ENCODE data around the gene CEP78.
"Not testable (repeated sequence)": the region's sequence is repeated elsewhere in the genome, so short reads cannot be mapped to it uniquely, and the experiment has no call there.

CEP78 gene

GRCh38 chr9:78236551-78236910 lies 656 bp downstream of the CEP78 start:
- no peak for DNase-seq (ENCODE audit: low read depth in 2 of 2)

GRCh38 chr9:78238046-78239038 lies 2.5 kb downstream of the CEP78 start:
- DNase-seq (ENCODE audit: low read depth in 2 of 2) = no peak

- no peak for DNase-seq (ENCODE audit: low read depth in 2 of 2)
Measured at GRCh38 chr9:78239506-78239905, 3.6 kb downstream of the CEP78 start.

- DNase-seq (ENCODE audit: low read depth in 2 of 2) = no peak
Measured at GRCh38 chr9:78242041-78242440, 6.2 kb downstream of the CEP78 start.

- no peak for DNase-seq (ENCODE audit: low read depth in 2 of 2)
Measured at GRCh38 chr9:78243130-78243529, 7.3 kb downstream of the CEP78 start.

GRCh38 chr9:78245401-78245800 lies 9.5 kb downstream of the CEP78 start:
- no peak for DNase-seq (ENCODE audit: low read depth in 2 of 2)

- no peak for DNase-seq (ENCODE audit: low read depth in 2 of 2)
Measured at GRCh38 chr9:78248635-78249034, 12.8 kb downstream of the CEP78 start.

- DNase-seq (ENCODE audit: low read depth in 2 of 2) = no peak
Measured at GRCh38 chr9:78249542-78249941, 13.7 kb downstream of the CEP78 start.

- DNase-seq (ENCODE audit: low read depth in 2 of 2) = no peak
Measured at GRCh38 chr9:78252616-78253015, 16.7 kb downstream of the CEP78 start.

GRCh38 chr9:78253285-78253684 lies 17.4 kb downstream of the CEP78 start:
- no peak for DNase-seq (ENCODE audit: low read depth in 2 of 2)

- no peak for DNase-seq (ENCODE audit: low read depth in 2 of 2)
Measured at GRCh38 chr9:78261403-78262001, 25.6 kb downstream of the CEP78 start.

- DNase-seq (ENCODE audit: low read depth in 2 of 2) = no peak
Measured at GRCh38 chr9:78262655-78263054, 26.8 kb downstream of the CEP78 start.

- DNase-seq (ENCODE audit: low read depth in 2 of 2) = no peak
Measured at GRCh38 chr9:78267889-78268288, 32.0 kb downstream of the CEP78 start.

- DNase-seq (ENCODE audit: low read depth in 2 of 2) = no peak
Measured at GRCh38 chr9:78269784-78270183, 33.9 kb downstream of the CEP78 start.

GRCh38 chr9:78272307-78272706 lies 36.4 kb downstream of the CEP78 start:
- DNase-seq (ENCODE audit: low read depth in 2 of 2) = no peak

- no peak for DNase-seq (ENCODE audit: low read depth in 2 of 2)
Measured at GRCh38 chr9:78273761-78274160, 37.9 kb downstream of the CEP78 start.

GRCh38 chr9:78278177-78278777 lies 42.4 kb downstream of the CEP78 start:
- no peak for DNase-seq (ENCODE audit: low read depth in 2 of 2)

GRCh38 chr9:78278801-78279200 lies 42.9 kb downstream of the CEP78 start:
- DNase-seq (ENCODE audit: low read depth in 2 of 2) = no peak

- DNase-seq (ENCODE audit: low read depth in 2 of 2) = no peak
Measured at GRCh38 chr9:78280982-78281668, 45.2 kb downstream of the CEP78 start.

GRCh38 chr9:78284181-78284580 lies 48.3 kb downstream of the CEP78 start:
- not testable (repeated sequence) for DNase-seq (ENCODE audit: low read depth in 2 of 2)

GRCh38 chr9:78286125-78286524 lies 50.2 kb downstream of the CEP78 start:
- no peak for DNase-seq (ENCODE audit: low read depth in 2 of 2)

GRCh38 chr9:78286946-78287388 lies 51.1 kb downstream of the CEP78 start:
- DNase-seq (ENCODE audit: low read depth in 2 of 2) = no peak
